ENCODE measurements around the gene PTPN1.
A peak's percentile ranks its signal among the peaks of the same experiment; 100 is the strongest.
"Not testable (repeated sequence)": the region's sequence is repeated elsewhere in the genome, so short reads cannot be mapped to it uniquely, and the experiment has no call there.

Gene PTPN1

GRCh38 chr20:50509923-50510705, at the start of gene PTPN1:
TSS of gene PTPN1 (plus strand) at chr20:50510383. CDS start at chr20:50510528, 145 bp downstream.
- DNase-seq = peak; percentile 98

GRCh38 chr20:50460608-50461267, 49.4 kb upstream of the PTPN1 start:
- peak; percentile 73 for DNase-seq

GRCh38 chr20:50462093-50462690, 48.0 kb upstream of the PTPN1 start:
- peak; percentile 77 for DNase-seq

DNA sequence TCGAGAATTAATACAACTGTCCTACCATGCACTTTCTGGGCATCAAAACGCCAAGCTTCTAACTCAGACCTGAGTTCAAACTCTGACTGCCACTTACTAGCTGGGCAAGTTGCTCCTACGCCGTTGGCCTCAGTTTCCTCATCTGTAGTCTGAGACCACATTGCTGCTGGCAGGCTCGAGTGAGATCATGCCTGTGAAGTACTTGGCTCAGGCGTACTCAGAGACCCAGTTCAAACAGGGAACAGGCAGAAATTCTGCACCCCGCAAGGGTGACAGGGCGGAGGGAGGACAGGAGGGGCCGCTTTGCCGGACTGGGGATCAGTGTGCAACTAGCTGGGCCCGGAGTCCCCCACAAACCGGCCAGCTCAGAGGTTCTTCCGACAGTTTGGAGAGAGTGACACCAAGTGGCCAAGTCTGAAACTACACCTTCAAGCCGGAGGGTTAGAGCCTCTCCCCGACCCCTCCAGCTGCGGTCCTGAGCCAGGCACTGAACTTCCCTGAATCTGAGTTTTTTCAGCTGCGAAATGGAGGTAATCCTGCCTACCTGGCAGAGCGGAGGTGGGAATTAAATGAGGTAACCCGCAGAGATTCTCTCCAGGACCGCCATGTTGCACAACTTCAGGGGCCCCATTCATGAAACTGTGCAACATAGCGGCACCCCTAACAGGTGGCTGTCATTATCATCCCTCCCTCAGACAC, 46.0 kb upstream of the PTPN1 start:
- peak; percentile 29 for DNase-seq

GRCh38 chr20:50464725-50465650, 45.2 kb upstream of the PTPN1 start:
- DNase-seq = no peak

DNA sequence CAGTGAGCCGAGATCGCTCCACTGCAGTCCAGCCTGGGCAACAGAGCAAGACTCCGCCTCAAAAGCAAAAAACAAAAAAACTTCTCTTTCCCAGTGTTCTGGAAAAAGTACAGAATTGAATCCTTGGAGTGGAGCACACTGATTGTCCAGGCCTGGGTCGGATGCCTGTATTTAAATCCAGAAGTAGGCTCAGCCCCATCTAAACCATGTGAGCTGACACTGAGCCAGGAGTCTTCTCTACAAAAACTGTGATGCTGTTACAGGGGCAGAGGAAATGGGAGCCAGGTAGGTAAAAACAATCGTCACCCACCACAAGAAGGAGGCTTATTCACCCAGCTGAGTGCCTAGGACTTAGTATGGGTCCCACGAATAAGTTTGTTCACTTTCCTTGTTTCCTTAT, 43.0 kb upstream of the PTPN1 start:
- no peak for DNase-seq

DNA sequence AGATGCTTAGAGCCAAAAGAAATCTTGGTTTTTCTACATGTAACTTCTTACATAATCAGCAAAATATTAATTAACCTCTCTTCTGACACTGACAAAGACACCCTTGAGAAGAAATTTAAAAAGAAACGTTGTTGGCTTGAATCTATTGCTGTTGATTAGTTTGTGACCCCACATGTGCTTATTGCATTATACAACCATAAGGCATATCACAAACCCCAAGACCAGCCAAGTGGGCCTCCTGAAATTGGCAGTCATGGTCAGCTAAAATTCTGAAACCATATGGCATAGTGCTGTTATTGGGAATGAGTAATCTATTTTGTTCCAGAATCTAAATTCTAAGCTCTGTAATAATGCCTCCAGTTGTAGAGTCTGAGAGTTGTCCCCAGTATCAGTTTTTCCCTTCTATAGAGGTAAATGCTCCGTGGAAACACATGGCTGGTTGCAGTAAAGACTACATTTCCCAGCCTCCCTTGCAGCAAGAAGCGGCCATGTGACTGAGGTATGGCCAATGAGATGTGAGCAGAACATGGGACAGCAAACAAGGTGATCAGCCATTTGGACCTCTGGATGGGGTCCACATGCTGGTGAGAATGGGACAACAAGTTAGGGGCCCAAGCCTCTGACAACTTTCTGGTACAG, 42.3 kb upstream of the PTPN1 start:
- DNase-seq = no peak

GRCh38 chr20:50468378-50468798, 41.8 kb upstream of the PTPN1 start:
- DNase-seq = no peak

- DNase-seq = no peak
These were observed 40.9 kb upstream of the PTPN1 start for GRCh38 chr20:50469176-50469723.

DNA sequence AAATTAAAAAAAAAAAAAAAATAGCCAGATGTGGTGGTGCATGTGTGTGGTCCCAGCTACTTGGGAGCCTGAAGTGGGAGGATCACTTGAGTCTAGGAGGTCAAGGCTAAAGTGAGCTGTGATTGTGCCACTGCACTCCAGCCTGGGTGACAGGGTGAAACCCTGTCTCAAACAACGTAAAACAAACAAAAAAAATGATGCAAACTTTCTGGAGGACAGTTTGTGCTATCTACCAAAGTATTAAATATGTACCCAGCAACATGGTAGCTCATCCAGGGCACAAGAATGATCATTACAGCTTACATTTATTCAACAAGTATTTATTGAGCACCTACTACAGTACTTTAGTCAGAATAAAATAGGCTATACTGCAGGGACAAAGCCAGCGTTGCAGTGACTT, 40.4 kb upstream of the PTPN1 start:
- no peak for DNase-seq

- no peak for DNase-seq
These were observed 39.8 kb upstream of the PTPN1 start for GRCh38 chr20:50470264-50470858.

- DNase-seq = no peak
These were observed 39.0 kb upstream of the PTPN1 start for GRCh38 chr20:50471231-50471630.

DNA sequence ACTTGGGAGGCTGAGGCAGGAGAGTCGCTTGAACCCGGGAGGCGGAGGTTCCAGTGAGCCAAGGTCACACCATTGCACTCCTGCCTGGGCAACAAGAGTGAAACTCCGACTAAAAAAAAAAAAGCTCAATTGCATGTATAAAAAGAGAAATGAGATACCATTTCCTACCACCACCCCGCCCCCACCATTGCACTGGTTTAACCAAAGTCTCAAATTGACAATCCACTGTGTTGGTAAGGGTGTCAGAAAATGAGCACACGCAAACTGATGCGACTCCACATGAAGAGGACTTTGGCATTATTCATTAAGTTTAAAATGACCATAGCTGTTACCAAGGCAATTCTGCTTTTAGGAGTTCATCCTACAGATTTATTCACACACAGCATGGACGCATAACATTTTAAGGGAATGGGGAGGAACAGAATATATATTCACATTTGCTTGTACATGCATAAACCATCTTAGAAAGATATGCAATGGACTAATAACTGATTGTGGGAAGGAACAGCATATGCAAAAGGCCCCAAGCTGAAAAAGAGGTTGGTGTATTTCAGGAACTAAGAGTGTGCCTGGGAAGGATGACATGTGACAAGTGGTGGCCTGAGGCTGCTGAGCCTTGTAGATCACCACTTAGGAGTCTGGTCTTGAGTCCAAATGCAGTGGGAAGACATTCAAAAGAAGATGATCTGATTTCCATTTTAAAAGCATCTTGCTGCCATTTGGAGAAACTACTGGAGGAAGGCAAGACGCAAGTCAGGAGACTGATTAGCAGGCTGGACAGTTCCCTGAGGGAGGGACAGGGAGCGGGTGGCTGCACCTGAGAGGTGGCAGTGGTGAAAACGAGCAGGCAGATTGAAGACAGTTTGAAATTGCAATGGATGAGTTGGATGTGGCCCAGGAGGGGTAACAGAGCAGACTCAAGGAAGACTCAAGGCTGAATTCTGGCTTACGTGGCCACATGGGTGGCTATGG, 37.2 kb upstream of the PTPN1 start:
- DNase-seq = no peak

- DNase-seq = not testable (repeated sequence)
These were observed 35.8 kb upstream of the PTPN1 start for GRCh38 chr20:50474356-50474755.

DNA sequence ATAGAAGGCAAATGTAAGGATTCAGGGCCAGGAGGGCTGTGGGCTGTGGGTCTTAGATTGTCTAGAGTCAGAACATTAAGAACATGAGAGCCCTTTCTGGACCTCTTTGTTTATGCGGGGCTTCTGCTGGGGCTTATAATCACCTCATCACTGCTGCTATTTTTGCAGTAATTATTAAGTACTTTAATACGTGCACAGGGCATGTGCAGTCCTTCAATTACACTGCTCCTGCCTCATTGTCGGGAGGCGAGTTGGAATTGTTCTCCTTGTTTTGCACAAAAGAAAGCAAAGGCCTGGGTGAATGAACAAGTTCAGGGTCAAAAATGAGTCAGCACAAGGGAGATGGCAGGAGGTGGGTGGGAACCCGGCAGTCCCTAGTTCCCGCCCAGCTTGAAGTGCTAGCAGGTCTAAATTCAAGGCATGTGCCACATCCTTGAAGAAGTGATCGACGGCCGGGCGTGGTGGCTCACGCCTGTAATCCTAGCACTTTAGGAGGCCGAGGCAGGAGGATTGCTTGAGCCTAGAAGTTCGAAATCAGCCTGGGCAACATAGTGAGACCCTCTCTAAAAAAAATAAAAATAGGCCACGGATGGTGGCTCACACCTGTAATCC, 34.4 kb upstream of the PTPN1 start:
- DNase-seq = peak; percentile 45

GRCh38 chr20:50477239-50477872, 32.8 kb upstream of the PTPN1 start:
- DNase-seq = no peak

DNA sequence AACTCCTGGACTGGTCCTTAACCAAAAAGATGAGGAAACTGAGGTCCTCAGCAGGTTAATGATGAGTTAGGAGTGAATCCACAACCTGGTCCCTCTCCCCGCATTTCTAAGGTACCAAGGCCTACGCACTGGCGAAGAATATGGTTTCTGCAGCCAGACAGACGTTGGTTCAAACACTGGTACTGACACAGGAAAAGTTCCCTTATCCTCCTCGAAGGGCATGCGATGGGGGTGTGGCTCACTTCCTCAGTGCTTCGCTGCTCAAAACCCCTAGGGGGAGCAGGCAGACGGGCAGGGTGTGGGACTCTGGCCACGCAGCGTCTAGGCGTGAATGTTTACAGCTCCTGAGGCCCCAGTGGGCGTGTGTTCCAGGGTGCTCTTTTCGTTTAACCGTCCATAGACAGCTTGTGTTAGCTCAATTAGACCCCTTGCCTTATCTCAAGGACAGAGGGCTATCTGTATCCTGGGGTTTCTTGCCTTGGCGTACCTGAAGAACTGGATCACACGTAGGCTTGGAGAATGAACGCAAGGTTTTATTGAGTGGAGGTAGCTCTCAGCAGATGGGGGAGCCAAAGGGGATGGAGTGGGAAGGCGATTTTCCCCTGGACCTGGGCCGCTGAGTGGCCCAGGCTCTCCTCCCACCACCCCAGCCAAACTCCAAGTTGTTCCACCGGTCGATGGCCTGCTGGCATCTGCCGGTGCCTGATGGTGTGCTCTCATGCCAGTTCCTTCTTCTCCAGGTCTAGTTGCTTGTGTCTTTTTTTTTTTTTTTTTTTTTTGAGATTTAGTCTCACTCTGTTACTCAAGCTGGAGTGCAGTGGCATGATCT, 31.8 kb upstream of the PTPN1 start:
- no peak for DNase-seq

DNA sequence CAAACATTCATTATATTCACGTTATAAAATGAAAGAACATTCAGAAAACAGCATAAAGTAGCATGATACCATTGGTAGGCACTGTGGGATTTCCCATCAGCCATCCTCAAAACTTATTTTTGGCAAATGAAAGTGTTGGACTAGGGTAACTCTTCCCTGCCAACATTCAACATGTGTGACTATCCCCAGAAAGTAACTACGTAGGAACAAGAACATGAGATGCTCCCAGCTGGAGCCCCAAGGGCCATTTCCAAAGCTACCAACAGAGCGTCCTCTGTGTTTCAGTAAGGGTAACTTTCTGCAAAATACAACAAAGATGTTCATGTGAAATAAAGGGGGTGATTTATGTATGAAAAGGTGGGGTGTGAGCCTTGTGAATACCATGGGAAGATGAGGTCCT, 28.4 kb upstream of the PTPN1 start:
- no peak for DNase-seq

Measured in kidney glomerular epithelial cell (primary cell).